Central memory CD8-positive, alpha-beta T cell (primary cell): Measurements from ENCODE around the gene RPL27A.

ENCODE experiments used
- ATAC-seq: fragments of 150-1000 bp; cut with Tn5 transposase; replicated peaks from 2 replicates; pipeline ENCODE4 v1.10.0; 2022; ENCODE audit warnings: mild to moderate bottlenecking, moderate FRiP score, moderate number of reproducible peaks; ENCODE audit not compliant: poor library complexity, severe bottlenecking; ENCODE audit errors: extremely low read depth
- DNase-seq, 2 donors: peaks; one replicate each; pipeline ENCODE4 v3.0.0; 2021; ENCODE audit warnings: low spot score in 2 of 2
- H3K27ac Mint-ChIP-seq: one replicate; pipeline ENCODE4 v1.8.0; 2022; ENCODE audit warnings: low read depth, mild to moderate bottlenecking, moderate library complexity, mixed read lengths
- H3K27me3 Mint-ChIP-seq: one replicate; pipeline ENCODE4 v1.8.0; 2022; ENCODE audit warnings: mixed read lengths
- H3K36me3 Mint-ChIP-seq: one replicate; pipeline ENCODE4 v1.8.0; 2022; ENCODE audit warnings: mild to moderate bottlenecking, moderate library complexity, mixed read lengths; ENCODE audit not compliant: insufficient read depth
- H3K4me1 Mint-ChIP-seq: one replicate; pipeline ENCODE4 v1.8.0; 2022; ENCODE audit warnings: mixed read lengths
- H3K4me3 Mint-ChIP-seq: one replicate; pipeline ENCODE4 v1.8.0; 2022; ENCODE audit warnings: mild to moderate bottlenecking, moderate library complexity, mixed read lengths
- H3K9me3 Mint-ChIP-seq: one replicate; pipeline ENCODE4 v1.8.0; 2022; ENCODE audit warnings: mixed read lengths

Gene RPL27A

DNA sequence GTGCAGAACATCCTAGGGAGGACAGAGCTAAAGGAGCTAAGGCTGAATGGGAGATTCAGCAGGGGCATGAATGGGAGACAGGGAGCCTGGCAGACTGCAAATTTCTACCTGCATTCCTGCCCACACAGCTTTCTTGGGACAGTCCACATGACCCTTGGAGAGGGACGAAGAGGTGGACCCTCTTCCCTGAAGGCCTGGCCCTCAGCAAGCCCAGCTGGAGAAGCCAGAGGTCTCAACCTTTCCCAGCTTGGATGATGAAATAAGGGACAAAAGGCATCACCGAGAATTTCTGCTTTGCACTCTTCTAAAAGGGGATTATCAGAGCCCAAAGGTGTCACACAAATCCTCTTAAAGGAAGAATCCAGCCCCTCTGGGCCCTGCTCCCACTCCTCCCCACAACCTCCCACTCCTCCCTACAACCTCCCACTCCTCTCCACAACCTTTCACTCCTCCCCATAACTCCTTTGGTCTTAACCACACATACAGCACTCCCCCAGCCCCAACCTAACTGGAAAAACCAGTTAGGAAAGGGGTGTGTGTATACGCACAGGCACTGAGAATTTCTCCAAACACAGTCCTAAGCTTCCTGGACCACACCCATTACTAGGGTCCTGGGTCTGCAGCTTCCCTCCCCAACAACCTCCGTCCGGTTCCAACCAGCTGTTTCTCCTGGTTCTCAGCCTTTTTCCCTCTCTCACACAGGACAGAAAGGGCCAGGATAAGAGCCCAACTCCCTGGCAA is 38.4 kb downstream of the RPL27A start:
- Mint-ChIP-seq H3K36me3 (no peaks in the 10 kb centered on the region), H3K4me3 (no peak overlapping the region), H3K27ac (no peak overlapping the region), H3K4me1 (peaks cover 8% of the 10 kb centered on the region), H3K27me3 (peaks cover 29% of the 10 kb centered on the region), H3K9me3 (no peaks in the 10 kb centered on the region)
- ATAC-seq: no peak
- no peak for DNase-seq

DNA sequence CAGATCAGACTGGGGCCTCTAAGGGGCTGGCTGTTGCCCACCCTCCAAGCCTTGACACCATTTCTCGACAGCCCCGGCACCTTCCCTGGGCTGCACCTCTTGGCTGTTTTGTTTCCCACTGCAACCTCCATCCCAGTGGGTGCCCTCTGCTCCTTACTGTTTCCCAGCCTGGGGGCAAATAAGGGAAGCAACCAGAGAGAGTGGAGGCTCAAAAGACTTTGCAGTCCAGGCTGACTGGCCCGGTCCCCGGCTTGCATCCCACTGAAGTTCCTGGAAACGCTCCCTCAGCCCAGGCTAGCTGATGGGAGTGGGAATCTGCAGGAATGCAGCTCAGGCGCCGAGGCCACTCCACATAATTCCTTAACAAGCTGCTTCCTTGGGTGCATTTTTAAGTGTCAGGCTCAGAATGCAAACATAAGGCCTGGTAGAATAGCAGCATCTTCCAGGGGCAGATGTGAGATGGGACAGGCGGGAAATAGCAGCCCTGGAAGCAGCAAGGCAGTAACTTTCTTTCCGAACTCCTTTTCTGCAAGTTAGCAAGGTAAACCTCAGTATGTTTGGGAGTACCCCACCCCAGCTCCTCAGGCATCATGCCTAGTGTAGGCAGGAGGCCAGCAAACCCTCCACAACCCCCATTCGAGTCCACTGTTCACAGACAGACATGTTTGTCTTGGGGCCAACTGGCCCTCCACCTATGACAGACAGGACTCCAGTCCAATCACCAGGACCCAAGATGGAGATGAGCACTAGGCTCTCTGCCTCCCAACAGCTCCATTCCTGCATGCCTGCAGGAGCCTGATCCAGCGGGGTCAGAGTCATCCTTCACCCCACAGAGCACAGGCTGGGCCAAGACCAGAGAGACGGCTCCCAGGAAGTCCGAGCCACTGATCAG is 39.3 kb downstream of the RPL27A start:
- Mint-ChIP-seq H3K27ac (no peak overlapping the region), H3K36me3 (no peaks in the 10 kb centered on the region), H3K9me3 (no peaks in the 10 kb centered on the region), H3K4me3 (no peak overlapping the region), H3K4me1 (peaks cover 8% of the 10 kb centered on the region), H3K27me3 (peaks cover 22% of the 10 kb centered on the region)
- DNase-seq: no peak
- no peak for ATAC-seq

DNA sequence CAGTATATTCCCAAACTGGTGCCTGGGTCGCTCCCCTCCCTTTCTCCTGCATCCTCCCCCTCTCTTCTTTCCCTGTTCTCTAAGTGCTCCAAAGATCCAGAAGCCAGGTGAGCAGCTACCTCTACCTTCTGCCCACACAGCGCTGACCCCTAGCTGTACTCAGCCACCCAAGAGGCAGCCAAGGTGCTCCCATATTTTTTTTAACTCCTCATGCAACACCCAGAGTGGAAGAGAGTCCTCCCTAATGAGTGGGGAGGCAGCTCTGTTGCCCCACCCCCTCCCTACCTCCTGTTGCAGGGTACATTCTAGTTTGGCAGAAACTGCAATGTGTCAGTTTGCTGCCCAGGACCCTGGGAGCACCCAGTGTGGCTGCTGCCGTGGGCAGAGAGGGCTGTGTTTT is 40.2 kb downstream of the RPL27A start:
- Mint-ChIP-seq H3K27ac (no peak overlapping the region), H3K9me3 (no peaks in the 10 kb centered on the region), H3K4me3 (no peak overlapping the region), H3K27me3 (peaks cover 22% of the 10 kb centered on the region), H3K36me3 (no peaks in the 10 kb centered on the region), H3K4me1 (no peaks in the 10 kb centered on the region)
- ATAC-seq: no peak
- DNase-seq: no peak

DNA sequence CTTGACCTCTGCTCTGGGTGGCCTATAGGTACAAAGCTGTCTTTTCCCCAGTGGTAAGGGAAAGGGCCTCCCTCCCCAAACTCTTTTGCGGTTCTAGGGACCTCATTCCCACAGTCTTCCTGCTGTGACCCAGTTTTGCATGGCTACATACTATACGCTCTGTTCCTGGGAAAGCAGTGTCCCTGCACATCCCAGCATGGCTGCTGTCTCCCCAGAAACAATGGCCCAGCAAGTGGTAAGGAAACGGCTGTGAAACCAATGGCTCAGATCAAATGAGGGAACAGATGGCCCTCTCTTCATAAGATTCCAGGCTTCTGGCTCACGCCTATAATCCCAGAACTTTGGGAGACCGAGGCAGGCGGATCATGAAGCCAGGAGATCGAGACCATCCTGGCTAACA is 41.1 kb downstream of the RPL27A start:
- H3K27me3 Mint-ChIP-seq: peaks cover 28% of the 10 kb centered on the region
- no peaks in the 10 kb centered on the region for H3K4me1 Mint-ChIP-seq
- H3K36me3 Mint-ChIP-seq: no peaks in the 10 kb centered on the region
- DNase-seq (no peak), ATAC-seq (no peak)
- no peak overlapping the region for H3K4me3 Mint-ChIP-seq
- H3K9me3 Mint-ChIP-seq: no peaks in the 10 kb centered on the region
- H3K27ac Mint-ChIP-seq: no peak overlapping the region

DNA sequence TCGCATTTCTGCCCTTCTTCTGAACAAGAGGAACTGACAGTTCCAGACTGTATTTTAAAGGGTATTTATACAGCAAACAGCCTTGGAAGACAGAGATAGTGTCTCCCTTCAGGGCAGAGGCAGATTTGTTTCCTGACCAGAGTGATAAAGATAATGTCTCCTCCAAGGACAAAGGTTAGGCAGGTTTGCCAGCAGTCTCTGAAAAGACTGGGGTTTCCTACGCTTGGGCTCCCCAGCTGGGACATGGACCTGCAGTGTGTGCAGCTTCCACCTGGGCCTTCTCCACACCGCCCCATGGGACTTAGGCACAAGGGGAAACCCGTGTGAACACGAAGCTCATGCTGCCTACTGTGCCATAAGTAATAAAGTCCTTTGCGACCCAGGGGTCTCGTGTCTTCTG is 42.1 kb downstream of the RPL27A start:
- ATAC-seq (no peak), DNase-seq (no peak)
- no peaks in the 10 kb centered on the region for H3K4me1 Mint-ChIP-seq
- H3K9me3 Mint-ChIP-seq: no peaks in the 10 kb centered on the region
- H3K4me3 Mint-ChIP-seq: no peak overlapping the region
- H3K27ac Mint-ChIP-seq: no peak overlapping the region
- peaks cover 32% of the 10 kb centered on the region for H3K27me3 Mint-ChIP-seq
- no peaks in the 10 kb centered on the region for H3K36me3 Mint-ChIP-seq

DNA sequence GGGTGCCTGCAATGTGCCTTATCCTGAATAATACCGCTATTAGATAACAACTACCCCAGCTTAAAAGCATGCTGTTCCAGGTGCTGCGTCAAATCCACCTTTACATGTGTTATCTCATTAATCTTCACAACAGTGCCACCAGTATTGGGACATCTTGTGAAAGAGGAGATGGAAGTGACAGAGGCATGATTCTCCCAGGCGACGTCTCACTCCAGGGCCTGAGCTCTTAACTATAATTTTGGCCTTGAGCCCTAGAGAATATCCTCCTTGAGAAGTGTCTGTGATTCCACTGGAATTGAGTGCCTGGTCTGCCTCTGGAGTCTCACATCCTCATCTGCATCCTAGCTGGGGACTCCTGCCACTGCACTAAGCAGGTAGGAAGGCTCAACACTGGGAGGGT is 43.8 kb downstream of the RPL27A start:
- Mint-ChIP-seq H3K9me3 (no peaks in the 10 kb centered on the region), H3K36me3 (no peaks in the 10 kb centered on the region), H3K27ac (no peak overlapping the region), H3K27me3 (peaks cover 31% of the 10 kb centered on the region), H3K4me1 (no peaks in the 10 kb centered on the region), H3K4me3 (no peak overlapping the region)
- DNase-seq (no peak), ATAC-seq (no peak)

DNA sequence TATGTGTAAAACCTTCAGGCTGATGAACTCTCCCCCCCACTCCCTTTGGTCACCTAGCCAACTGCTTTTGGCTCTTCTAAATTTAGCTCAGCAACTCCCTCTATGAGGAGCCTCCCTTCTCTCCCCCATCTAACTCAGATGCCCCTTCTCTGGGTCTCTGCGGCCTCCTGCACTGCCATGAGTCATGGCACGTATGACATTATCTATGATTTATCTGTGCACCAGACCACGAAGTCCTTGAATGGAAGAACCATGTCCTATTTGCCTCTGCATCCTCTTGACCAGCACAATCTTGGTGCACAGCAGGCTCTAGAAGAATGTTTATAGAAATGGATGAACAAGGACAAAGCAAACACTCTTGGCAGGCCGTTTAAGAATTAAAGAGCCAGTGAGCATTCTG is 46.0 kb downstream of the RPL27A start:
- Mint-ChIP-seq H3K4me1 (no peaks in the 10 kb centered on the region), H3K27ac (no peak overlapping the region), H3K9me3 (no peaks in the 10 kb centered on the region), H3K36me3 (no peaks in the 10 kb centered on the region), H3K4me3 (no peak overlapping the region), H3K27me3 (peaks cover 19% of the 10 kb centered on the region)
- no peak for DNase-seq
- ATAC-seq: no peak

DNA sequence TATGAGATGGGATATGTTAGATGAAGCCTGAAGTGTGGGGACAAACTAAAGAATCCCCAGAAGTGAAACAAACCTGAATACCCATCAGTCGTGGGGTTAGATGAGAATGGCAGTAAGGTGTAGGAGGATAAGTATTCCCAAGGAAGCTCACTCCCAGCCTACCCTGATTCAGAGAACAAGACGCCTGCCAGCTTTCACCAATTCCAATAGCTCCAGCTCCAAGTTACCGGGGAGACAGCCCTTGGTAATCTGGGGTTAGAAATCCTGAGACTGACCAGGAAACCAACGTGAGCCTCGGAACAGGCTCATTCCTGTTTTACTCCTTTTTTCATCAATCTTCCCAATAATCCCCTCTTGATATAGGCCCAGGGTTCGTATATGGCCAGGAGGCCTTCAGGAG is 46.5 kb downstream of the RPL27A start:
- H3K36me3 Mint-ChIP-seq: no peaks in the 10 kb centered on the region
- no peak for DNase-seq
- H3K27ac Mint-ChIP-seq: no peak overlapping the region
- H3K27me3 Mint-ChIP-seq: peaks cover 19% of the 10 kb centered on the region
- no peaks in the 10 kb centered on the region for H3K4me1 Mint-ChIP-seq
- no peak for ATAC-seq
- H3K4me3 Mint-ChIP-seq: no peak overlapping the region
- no peaks in the 10 kb centered on the region for H3K9me3 Mint-ChIP-seq

DNA sequence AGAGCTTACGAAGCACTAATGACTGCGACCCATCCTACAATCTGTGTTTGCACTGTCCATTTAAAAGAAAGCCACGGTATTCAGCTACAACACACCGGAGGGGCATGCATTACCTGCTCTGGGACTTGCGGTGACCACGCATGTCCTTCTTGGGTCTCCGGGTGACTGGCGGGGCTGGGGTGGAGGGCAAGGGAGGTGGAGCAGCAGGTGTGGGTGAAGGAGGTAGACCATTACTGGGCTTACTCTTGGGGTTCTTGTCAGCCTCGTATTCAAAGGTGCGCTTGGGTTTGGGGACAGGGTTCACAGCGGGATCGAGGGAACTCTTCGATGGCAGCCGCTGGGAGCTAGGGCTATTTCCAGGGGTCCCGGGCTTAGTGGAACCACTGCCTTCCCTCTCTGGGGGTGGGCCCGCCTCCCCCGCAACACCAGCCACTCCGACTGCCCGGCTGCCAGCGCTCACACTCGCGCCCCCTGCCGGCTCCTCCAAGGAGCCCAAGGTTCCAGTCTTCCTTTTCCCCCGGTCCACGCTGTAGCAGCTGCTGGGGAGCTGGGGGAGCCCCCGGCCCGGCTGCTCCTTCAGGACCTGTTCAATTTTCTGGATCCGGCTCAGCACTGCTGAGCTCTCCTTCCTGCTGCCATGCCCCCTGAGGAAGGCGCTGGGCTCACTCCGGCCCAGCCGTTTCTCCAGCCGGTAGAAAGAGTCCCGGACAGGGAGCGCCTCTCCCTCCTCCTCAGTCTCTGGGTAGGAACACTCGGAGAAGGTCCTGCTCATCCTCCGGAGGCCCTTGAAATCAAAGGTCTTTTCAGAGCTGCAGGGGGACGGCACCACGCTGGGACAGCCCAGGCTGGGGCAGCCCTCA is 47.5 kb downstream of the RPL27A start:
- H3K36me3 Mint-ChIP-seq: no peaks in the 10 kb centered on the region
- H3K4me1 Mint-ChIP-seq: no peaks in the 10 kb centered on the region
- DNase-seq: no peak
- peaks cover 19% of the 10 kb centered on the region for H3K27me3 Mint-ChIP-seq
- no peak overlapping the region for H3K27ac Mint-ChIP-seq
- ATAC-seq: no peak
- H3K4me3 Mint-ChIP-seq: no peak overlapping the region
- no peaks in the 10 kb centered on the region for H3K9me3 Mint-ChIP-seq

DNA sequence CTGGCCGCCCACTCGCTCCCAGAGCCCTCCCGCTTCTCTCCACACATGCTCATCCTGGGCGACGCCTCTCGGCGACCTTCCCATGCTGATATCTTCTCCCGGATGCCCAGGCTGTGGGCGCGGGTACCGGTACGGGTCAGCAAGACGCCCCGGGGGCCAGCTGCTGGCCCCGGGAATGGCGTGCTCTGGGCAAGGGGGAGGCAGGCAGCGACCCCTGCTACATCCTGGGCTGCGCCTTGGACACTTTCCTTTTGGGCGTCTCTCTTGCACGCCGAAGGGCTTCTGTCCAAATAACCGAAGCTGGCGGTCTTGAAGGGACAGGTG is 48.1 kb downstream of the RPL27A start:
- no peaks in the 10 kb centered on the region for H3K36me3 Mint-ChIP-seq
- no peak overlapping the region for H3K4me3 Mint-ChIP-seq
- DNase-seq (no peak), ATAC-seq (no peak)
- H3K4me1 Mint-ChIP-seq: no peaks in the 10 kb centered on the region
- H3K27ac Mint-ChIP-seq: no peak overlapping the region
- H3K9me3 Mint-ChIP-seq: no peaks in the 10 kb centered on the region
- H3K27me3 Mint-ChIP-seq: peaks cover 19% of the 10 kb centered on the region

DNA sequence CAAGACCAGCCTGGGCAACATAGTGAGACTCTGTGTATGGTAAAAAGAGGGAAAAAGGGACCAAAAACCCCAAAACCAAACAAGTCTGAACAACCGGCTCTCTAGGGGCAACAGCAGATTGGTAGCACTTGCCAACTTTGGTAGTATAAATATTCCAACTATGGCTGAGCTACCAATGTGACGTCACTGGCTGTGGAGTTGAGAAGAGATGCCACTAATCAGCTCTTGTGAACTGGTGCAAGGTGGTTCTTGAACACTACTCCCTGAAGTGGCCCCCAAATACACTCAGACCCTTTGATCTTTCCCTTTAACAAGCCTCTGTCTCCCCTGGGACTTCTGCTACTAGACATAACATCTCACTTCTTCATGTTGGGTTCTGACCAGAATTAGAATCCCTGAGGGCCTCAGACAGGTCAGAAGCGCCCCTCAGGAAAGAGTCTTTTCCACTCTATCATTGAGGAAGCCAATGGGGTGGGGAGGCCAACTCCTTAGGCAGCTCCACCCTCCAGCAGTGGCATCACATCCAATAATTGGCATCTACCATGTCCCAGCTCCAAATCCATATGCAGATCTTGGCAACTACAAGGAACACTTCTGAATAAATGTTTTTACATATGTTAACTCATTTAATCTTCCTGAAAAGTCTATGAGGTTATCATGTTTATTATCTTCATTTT is 49.2 kb downstream of the RPL27A start:
- H3K9me3 Mint-ChIP-seq: no peaks in the 10 kb centered on the region
- no peak overlapping the region for H3K27ac Mint-ChIP-seq
- H3K36me3 Mint-ChIP-seq: no peaks in the 10 kb centered on the region
- H3K4me3 Mint-ChIP-seq: no peak overlapping the region
- H3K27me3 Mint-ChIP-seq: peaks cover 19% of the 10 kb centered on the region
- no peak for ATAC-seq
- no peaks in the 10 kb centered on the region for H3K4me1 Mint-ChIP-seq
- DNase-seq: no peak

DNA sequence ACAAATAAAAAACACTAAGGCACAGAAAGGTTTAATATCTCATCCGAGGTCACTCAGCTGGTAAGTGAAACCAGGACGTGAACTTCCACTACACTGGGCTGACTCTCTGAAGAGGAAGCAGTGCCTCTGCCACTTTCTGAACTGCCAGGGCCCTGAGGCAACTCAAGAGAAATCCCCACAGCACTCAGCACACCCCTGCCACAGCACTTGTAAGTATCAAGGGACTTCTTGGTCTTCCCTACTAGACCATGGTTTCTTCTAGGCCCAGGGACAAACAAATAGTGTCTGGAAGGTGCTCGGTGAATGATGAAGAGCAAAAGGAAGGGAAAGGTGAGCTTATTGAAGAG is 49.7 kb downstream of the RPL27A start:
- DNase-seq (no peak), ATAC-seq (no peak)
- Mint-ChIP-seq H3K4me3 (no peak overlapping the region), H3K9me3 (no peaks in the 10 kb centered on the region), H3K36me3 (no peaks in the 10 kb centered on the region), H3K27me3 (peaks cover 19% of the 10 kb centered on the region), H3K4me1 (no peaks in the 10 kb centered on the region), H3K27ac (no peak overlapping the region)
